NOMO-1 treated with DMSO at 0.1 percent for 48 hours (cell line): Measurements from ENCODE around the gene SLC25A34.

Experiments used
- DNase-seq: peaks from one replicate; lab custom pipeline; 2025; ENCODE audit not compliant: unreplicated experiment; lab: John Stamatoyannopoulos, UW

The SLC25A34 gene

GRCh38 chr1:15714406-15715136 lies 21.5 kb upstream of the SLC25A34 start:
- DNase-seq: no peak

- no peak for DNase-seq
These were observed 18.5 kb upstream of the SLC25A34 start for GRCh38 chr1:15717418-15718125.

GRCh38 chr1:15718199-15718601 lies 17.9 kb upstream of the SLC25A34 start:
- no peak for DNase-seq

GRCh38 chr1:15719381-15720120 lies 16.5 kb upstream of the SLC25A34 start:
- no peak for DNase-seq

GRCh38 chr1:15720861-15721260 lies 15.2 kb upstream of the SLC25A34 start:
- no peak for DNase-seq

GRCh38 chr1:15722411-15722810 lies 13.6 kb upstream of the SLC25A34 start:
- DNase-seq: no peak

GRCh38 chr1:15722836-15723532 lies 13.1 kb upstream of the SLC25A34 start:
- no peak for DNase-seq

GRCh38 chr1:15723631-15724246 lies 12.3 kb upstream of the SLC25A34 start:
- no peak for DNase-seq

GRCh38 chr1:15724949-15725880 lies 10.8 kb upstream of the SLC25A34 start:
- no peak for DNase-seq

- DNase-seq: no peak
These were observed 9.6 kb upstream of the SLC25A34 start for GRCh38 chr1:15726508-15726907.

- DNase-seq: no peak
These were observed 9.0 kb upstream of the SLC25A34 start for GRCh38 chr1:15727021-15727420.

GRCh38 chr1:15727424-15727823 lies 8.6 kb upstream of the SLC25A34 start:
- DNase-seq: no peak

- DNase-seq: no peak
These were observed 8.1 kb upstream of the SLC25A34 start for GRCh38 chr1:15727866-15728534.

GRCh38 chr1:15728937-15729657 lies 7.0 kb upstream of the SLC25A34 start:
- no peak for DNase-seq

GRCh38 chr1:15730423-15730822 lies 5.6 kb upstream of the SLC25A34 start:
- no peak for DNase-seq

GRCh38 chr1:15730936-15731335 lies 5.1 kb upstream of the SLC25A34 start:
- no peak for DNase-seq

GRCh38 chr1:15731735-15732685 lies 4.0 kb upstream of the SLC25A34 start:
- no peak for DNase-seq
